Glutamatergic neuron (in vitro differentiated cells): Measurements from ENCODE around the gene C15orf40. TPM values are rescaled to one million over a fixed set of nuclear protein-coding genes. Genes with fewer than 3 reads are reported as not detected.

ENCODE experiments used
- DNase-seq: peaks from one replicate; pipeline ENCODE4 v3.0.0; 2022
- H3K27ac Mint-ChIP-seq: one replicate; pipeline ENCODE4 v1.8.0; 2020; ENCODE audit warnings: mild to moderate bottlenecking, mixed read lengths, inconsistent platforms; ENCODE audit not compliant: unreplicated experiment
- H3K27me3 Mint-ChIP-seq: one replicate; pipeline ENCODE4 v1.8.0; 2020; ENCODE audit warnings: mild to moderate bottlenecking, moderate library complexity, mixed read lengths, inconsistent platforms; ENCODE audit not compliant: unreplicated experiment
- H3K36me3 Mint-ChIP-seq: one replicate; pipeline ENCODE4 v1.8.0; 2020; ENCODE audit warnings: mild to moderate bottlenecking, mixed read lengths, inconsistent platforms; ENCODE audit not compliant: unreplicated experiment
- H3K4me1 Mint-ChIP-seq: one replicate; pipeline ENCODE4 v1.8.0; 2020; ENCODE audit warnings: mild to moderate bottlenecking, low read depth, mixed read lengths, inconsistent platforms; ENCODE audit not compliant: unreplicated experiment
- H3K4me3 Mint-ChIP-seq: one replicate; pipeline ENCODE4 v1.8.0; 2020; ENCODE audit warnings: mild to moderate bottlenecking, mixed read lengths, inconsistent platforms; ENCODE audit not compliant: unreplicated experiment
- H3K9me3 Mint-ChIP-seq: one replicate; pipeline ENCODE4 v1.8.0; 2020; ENCODE audit warnings: mild to moderate bottlenecking, moderate library complexity, mixed read lengths, inconsistent platforms; ENCODE audit not compliant: unreplicated experiment
- total RNA-seq: library from RNA; stranded (reverse); fragmentation: NEBNext Ultra II Directional; extraction: Animal tissue kit (Norgen Biotek cat#: 25700); gene quantifications from one replicate; pipeline ENCODE4 v1.2.1, GENCODE V29; 2021; ENCODE audit not compliant: unreplicated experiment
- TF ChIP-seq, protein P1 (sequence below): fragments of 200-600 bp; sonication (generic); IDR thresholded peaks from one replicate; pipeline ENCODE4 v1.5.0; 2021; ENCODE audit not compliant: partially characterized antibody, unreplicated experiment

The C15orf40 gene
- total RNA-seq, 1 donor from 2014 or later, result 29.6 TPM

GRCh38 chr15:82999426-82999825 is 12.0 kb downstream of the C15orf40 start:
- Mint-ChIP-seq H3K9me3 (peaks cover 4% of the 10 kb centered on the region), H3K36me3 (no peaks in the 10 kb centered on the region), H3K27ac (no peak overlapping the region), H3K27me3 (peaks cover 5% of the 10 kb centered on the region), H3K4me3 (no peak overlapping the region), H3K4me1 (peaks cover 20% of the 10 kb centered on the region)
- DNase-seq, result no peak
- TF ChIP-seq, protein P1, sequence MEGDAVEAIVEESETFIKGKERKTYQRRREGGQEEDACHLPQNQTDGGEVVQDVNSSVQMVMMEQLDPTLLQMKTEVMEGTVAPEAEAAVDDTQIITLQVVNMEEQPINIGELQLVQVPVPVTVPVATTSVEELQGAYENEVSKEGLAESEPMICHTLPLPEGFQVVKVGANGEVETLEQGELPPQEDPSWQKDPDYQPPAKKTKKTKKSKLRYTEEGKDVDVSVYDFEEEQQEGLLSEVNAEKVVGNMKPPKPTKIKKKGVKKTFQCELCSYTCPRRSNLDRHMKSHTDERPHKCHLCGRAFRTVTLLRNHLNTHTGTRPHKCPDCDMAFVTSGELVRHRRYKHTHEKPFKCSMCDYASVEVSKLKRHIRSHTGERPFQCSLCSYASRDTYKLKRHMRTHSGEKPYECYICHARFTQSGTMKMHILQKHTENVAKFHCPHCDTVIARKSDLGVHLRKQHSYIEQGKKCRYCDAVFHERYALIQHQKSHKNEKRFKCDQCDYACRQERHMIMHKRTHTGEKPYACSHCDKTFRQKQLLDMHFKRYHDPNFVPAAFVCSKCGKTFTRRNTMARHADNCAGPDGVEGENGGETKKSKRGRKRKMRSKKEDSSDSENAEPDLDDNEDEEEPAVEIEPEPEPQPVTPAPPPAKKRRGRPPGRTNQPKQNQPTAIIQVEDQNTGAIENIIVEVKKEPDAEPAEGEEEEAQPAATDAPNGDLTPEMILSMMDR, result no peak

GRCh38 chr15:82995938-82996337 is 15.5 kb downstream of the C15orf40 start:
- TF ChIP-seq, protein P1, result no peak
- Mint-ChIP-seq H3K4me3 (peak overlapping the region; percentile 46), H3K27me3 (peaks cover 5% of the 10 kb centered on the region), H3K9me3 (peaks cover 4% of the 10 kb centered on the region), H3K4me1 (peaks cover 17% of the 10 kb centered on the region), H3K36me3 (peaks cover 4% of the 10 kb centered on the region), H3K27ac (peak overlapping the region; percentile 96)
- DNase-seq, result no peak

DNA sequence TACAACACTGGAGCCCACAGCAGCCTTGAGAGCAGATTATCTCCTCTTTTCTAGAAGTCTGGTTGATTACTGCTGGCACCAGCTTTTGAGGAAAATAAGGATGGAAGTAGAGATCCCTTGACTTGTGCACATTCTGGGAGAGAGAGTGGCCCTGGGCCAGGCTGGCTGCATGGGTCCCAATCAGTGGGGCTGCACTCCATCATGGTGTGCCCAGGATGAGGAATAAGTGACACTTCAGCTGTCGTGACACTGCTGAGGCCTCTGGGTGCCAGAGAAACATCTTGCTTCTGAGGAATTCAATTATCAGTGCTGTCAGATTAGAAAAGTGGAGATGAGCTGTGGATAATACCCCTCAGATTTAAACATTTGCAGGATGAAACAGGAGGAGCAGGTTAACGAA is 16.4 kb downstream of the C15orf40 start:
- TF ChIP-seq, protein P1, result no peak
- H3K27me3 Mint-ChIP-seq, result peaks cover 5% of the 10 kb centered on the region
- peak overlapping the region; percentile 96 for H3K27ac Mint-ChIP-seq
- peaks cover 4% of the 10 kb centered on the region for H3K9me3 Mint-ChIP-seq
- H3K36me3 Mint-ChIP-seq, result peaks cover 4% of the 10 kb centered on the region
- DNase-seq, result no peak
- H3K4me1 Mint-ChIP-seq, result peaks cover 14% of the 10 kb centered on the region
- H3K4me3 Mint-ChIP-seq, result no peak overlapping the region

DNA sequence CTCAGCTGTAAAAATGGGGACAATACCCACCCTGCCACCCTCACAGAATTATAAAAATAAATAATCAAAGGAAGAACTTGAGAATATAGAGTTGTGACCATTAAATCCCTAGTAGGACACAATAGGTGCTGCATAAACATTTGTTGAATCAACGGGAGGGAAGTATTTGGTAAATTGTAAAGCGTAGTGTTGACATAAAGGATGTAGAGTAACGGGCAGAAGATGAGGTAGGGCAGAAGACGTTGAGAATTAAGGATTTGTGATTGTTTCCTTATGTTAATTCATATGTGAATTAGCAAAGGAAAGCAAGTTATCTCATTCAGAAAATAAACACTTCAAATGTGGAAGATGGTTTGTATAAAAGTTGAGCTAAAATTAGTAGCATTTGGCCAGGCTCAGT is 18.3 kb downstream of the C15orf40 start:
- H3K9me3 Mint-ChIP-seq, result peaks cover 2% of the 10 kb centered on the region
- peaks cover 12% of the 10 kb centered on the region for H3K4me1 Mint-ChIP-seq

GRCh38 chr15:82992436-82992998 is 18.9 kb downstream of the C15orf40 start:
- Mint-ChIP-seq H3K4me3 (no peak overlapping the region), H3K4me1 (peaks cover 12% of the 10 kb centered on the region), H3K27me3 (peaks cover 5% of the 10 kb centered on the region), H3K27ac (no peak overlapping the region), H3K36me3 (peaks cover 4% of the 10 kb centered on the region), H3K9me3 (peaks cover 2% of the 10 kb centered on the region)
- DNase-seq, result no peak
- TF ChIP-seq, protein P1, result no peak

More for the DNA sequence above, 18.3 kb downstream of the C15orf40 start:
- Mint-ChIP-seq H3K36me3 (peaks cover 4% of the 10 kb centered on the region), H3K4me3 (no peak overlapping the region), H3K27me3 (peaks cover 5% of the 10 kb centered on the region), H3K27ac (no peak overlapping the region)
- DNase-seq, result no peak
- TF ChIP-seq, protein P1, result no peak
